DND-41 (cell line): ENCODE measurements around the gene GTSE1.

Experiments
- ATAC-seq: fragments of 200-7000 bp; cut with Tn5 transposase; 3 replicates; pipeline ENCODE4 v1.9.1; 2021; ENCODE audit warnings: low read depth; ENCODE audit not compliant: insufficient read depth
- DNase-seq: peaks from one replicate; pipeline ENCODE4 v3.0.0-alpha.2; 2020
- H2AFZ ChIP-seq: 2 replicates; pipeline ENCODE4 v1.6.0; 2012; ENCODE audit warnings: low read depth, low read length
- H3K27ac ChIP-seq: 2 replicates; pipeline ENCODE4 v1.5.1; 2012; ENCODE audit warnings: low read length, inconsistent platforms
- H3K27me3 ChIP-seq: fragments of 200-600 bp; sonication (generic); 2 replicates; pipeline ENCODE4 v1.6.0; 2012; ENCODE audit warnings: low read length, mild to moderate bottlenecking, inconsistent platforms; ENCODE audit not compliant: insufficient read depth, poor library complexity
- H3K36me3 ChIP-seq: 2 replicates; pipeline ENCODE4 v1.5.1; 2012; ENCODE audit warnings: low read length, inconsistent platforms; ENCODE audit not compliant: insufficient read depth
- H3K4me1 ChIP-seq: 2 replicates; pipeline ENCODE4 v1.5.1; 2012; ENCODE audit warnings: mild to moderate bottlenecking, low read length; ENCODE audit not compliant: insufficient read depth
- H3K4me2 ChIP-seq: 2 replicates; pipeline ENCODE4 v1.6.0; 2012; ENCODE audit warnings: mild to moderate bottlenecking, moderate library complexity, low read length, inconsistent platforms; ENCODE audit not compliant: insufficient read depth
- H3K4me3 ChIP-seq, 2 experiments: fragments of 200-600 bp in 1 of 2; shearing (Covaris generic) in 1 of 2; 2 replicates each; pipeline ENCODE4 v1.5.1; 2012 to 2016; ENCODE audit warnings: inconsistent platforms in 2 of 2, low read length in 2 of 2, mild to moderate bottlenecking in 2 of 2, low read depth in 1 of 2, moderate library complexity in 1 of 2
- H3K79me2 ChIP-seq: 2 replicates; pipeline ENCODE4 v1.6.0; 2012; ENCODE audit warnings: low read length, inconsistent platforms; ENCODE audit not compliant: insufficient read depth
- H3K9ac ChIP-seq: 2 replicates; pipeline ENCODE4 v1.6.0; 2012; ENCODE audit warnings: low read depth, mild to moderate bottlenecking, inconsistent platforms, low read length, moderate library complexity
- H3K9me3 ChIP-seq: 2 replicates; pipeline ENCODE4 v1.5.1; 2012; ENCODE audit warnings: low read length, moderate library complexity, mild to moderate bottlenecking, inconsistent platforms; ENCODE audit not compliant: insufficient read depth, severe bottlenecking
- H4K20me1 ChIP-seq: 2 replicates; pipeline ENCODE4 v1.6.0; 2012; ENCODE audit warnings: low read length; ENCODE audit not compliant: insufficient read depth
- EZH2 ChIP-seq: IDR thresholded peaks from 3 replicates; pipeline ENCODE4 v1.6.1; 2012; ENCODE audit warnings: borderline replicate concordance, low read depth, mild to moderate bottlenecking, moderate library complexity, low read length, inconsistent platforms; ENCODE audit not compliant: severe bottlenecking
- TF ChIP-seq, protein P1 (sequence below): IDR thresholded peaks from 2 replicates; pipeline ENCODE4 v1.5.1; 2012; ENCODE audit warnings: borderline replicate concordance, low read length, moderate library complexity, mild to moderate bottlenecking; ENCODE audit not compliant: poor library complexity, severe bottlenecking; ENCODE audit errors: extremely low read depth

The GTSE1 gene

DNA sequence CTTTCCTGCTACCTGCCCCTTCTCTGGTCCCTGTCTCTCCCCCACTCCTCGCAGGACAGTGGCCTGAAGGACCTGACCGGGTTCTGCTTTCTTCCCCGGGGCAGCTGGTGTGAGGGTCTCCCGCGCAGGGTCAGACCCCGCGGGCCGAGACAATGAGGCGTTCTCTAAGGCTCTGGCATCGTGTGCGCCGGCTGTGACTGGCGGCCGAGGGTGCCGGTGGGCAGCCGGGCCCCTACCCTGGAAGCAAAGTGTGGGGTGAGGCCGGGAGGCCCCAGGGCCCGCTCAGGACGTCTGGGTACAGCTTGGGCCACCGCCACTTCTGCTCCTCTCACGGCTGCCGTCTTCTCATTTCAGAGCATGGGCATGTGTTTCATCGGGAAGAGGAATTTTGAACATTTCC, 55.1 kb downstream of the GTSE1 start:
- no peak for DNase-seq
- H3K4me1 ChIP-seq: no peaks in the 10 kb centered on the region
- H3K9ac ChIP-seq: no peak overlapping the region
- TF ChIP-seq, protein P1, sequence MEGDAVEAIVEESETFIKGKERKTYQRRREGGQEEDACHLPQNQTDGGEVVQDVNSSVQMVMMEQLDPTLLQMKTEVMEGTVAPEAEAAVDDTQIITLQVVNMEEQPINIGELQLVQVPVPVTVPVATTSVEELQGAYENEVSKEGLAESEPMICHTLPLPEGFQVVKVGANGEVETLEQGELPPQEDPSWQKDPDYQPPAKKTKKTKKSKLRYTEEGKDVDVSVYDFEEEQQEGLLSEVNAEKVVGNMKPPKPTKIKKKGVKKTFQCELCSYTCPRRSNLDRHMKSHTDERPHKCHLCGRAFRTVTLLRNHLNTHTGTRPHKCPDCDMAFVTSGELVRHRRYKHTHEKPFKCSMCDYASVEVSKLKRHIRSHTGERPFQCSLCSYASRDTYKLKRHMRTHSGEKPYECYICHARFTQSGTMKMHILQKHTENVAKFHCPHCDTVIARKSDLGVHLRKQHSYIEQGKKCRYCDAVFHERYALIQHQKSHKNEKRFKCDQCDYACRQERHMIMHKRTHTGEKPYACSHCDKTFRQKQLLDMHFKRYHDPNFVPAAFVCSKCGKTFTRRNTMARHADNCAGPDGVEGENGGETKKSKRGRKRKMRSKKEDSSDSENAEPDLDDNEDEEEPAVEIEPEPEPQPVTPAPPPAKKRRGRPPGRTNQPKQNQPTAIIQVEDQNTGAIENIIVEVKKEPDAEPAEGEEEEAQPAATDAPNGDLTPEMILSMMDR: no peak
- TF ChIP-seq EZH2: no peak
- H4K20me1 ChIP-seq: peaks cover 49% of the 10 kb centered on the region
- no peak overlapping the region for H3K4me3 ChIP-seq
- H3K9me3 ChIP-seq: no peaks in the 10 kb centered on the region
- ATAC-seq: no peak
- H3K79me2 ChIP-seq: 0 out of 2 replicates have a peak, but pooled peaks cover 4% of the 10 kb centered on the region
- H3K27me3 ChIP-seq: no peaks in the 10 kb centered on the region
- H3K4me2 ChIP-seq: no peak overlapping the region
- no peak overlapping the region for H3K27ac ChIP-seq
- H2AFZ ChIP-seq: no peak overlapping the region
- H3K36me3 ChIP-seq: peaks cover 98% of the 10 kb centered on the region

- no peak overlapping the region for H3K9ac ChIP-seq
- no peak overlapping the region for H2AFZ ChIP-seq
- DNase-seq (no peak), ATAC-seq (no peak)
- no peak overlapping the region for H3K4me3 ChIP-seq
- H4K20me1 ChIP-seq: peaks cover 48% of the 10 kb centered on the region
- H3K27me3 ChIP-seq: no peaks in the 10 kb centered on the region
- H3K79me2 ChIP-seq: 0 out of 2 replicates have a peak, but pooled peaks cover 3% of the 10 kb centered on the region
- H3K4me1 ChIP-seq: no peaks in the 10 kb centered on the region
- H3K36me3 ChIP-seq: peaks cover 98% of the 10 kb centered on the region
- no peak overlapping the region for H3K4me2 ChIP-seq
- no peak overlapping the region for H3K27ac ChIP-seq
- H3K9me3 ChIP-seq: no peaks in the 10 kb centered on the region
- TF ChIP-seq, protein P1: no peak
- no peak for TF ChIP-seq EZH2
Measured at GRCh38 chr22:46352276-46352675, 55.6 kb downstream of the GTSE1 start.

- TF ChIP-seq, protein P1: no peak
- TF ChIP-seq EZH2: no peak
- H3K79me2 ChIP-seq: 0 out of 2 replicates have a peak, but pooled peaks cover under 1% of the 10 kb centered on the region
- no peak overlapping the region for H3K4me2 ChIP-seq
- H3K9me3 ChIP-seq: no peaks in the 10 kb centered on the region
- DNase-seq (peak; percentile 42), ATAC-seq (peak; percentile 57)
- peaks cover 96% of the 10 kb centered on the region for H3K36me3 ChIP-seq
- H3K4me1 ChIP-seq: no peaks in the 10 kb centered on the region
- H2AFZ ChIP-seq: no peak overlapping the region
- no peak overlapping the region for H3K4me3 ChIP-seq
- no peak overlapping the region for H3K27ac ChIP-seq
- H3K27me3 ChIP-seq: no peaks in the 10 kb centered on the region
- H3K9ac ChIP-seq: no peak overlapping the region
- peaks cover 50% of the 10 kb centered on the region for H4K20me1 ChIP-seq
Measured at GRCh38 chr22:46352691-46353386, 56.2 kb downstream of the GTSE1 start.
